ENCODE data around the gene EXOSC2.

The EXOSC2 gene

GRCh38 chr9:130693426-130694191, at the start of gene EXOSC2:
Gene EXOSC2 (plus strand): TSS chr9:130693780. CDS start chr9:130693792, 12 bp downstream.
- DNase-seq (ENCODE audit: low spot score) = peak; percentile 98

GRCh38 chr9:130651221-130651620, 42.4 kb upstream of the EXOSC2 start:
- no peak for DNase-seq (ENCODE audit: low spot score)

GRCh38 chr9:130651752-130652151, 41.8 kb upstream of the EXOSC2 start:
- no peak for DNase-seq (ENCODE audit: low spot score)

- no peak for DNase-seq (ENCODE audit: low spot score)
These were observed 38.7 kb upstream of the EXOSC2 start for GRCh38 chr9:130654879-130655278.

- DNase-seq (ENCODE audit: low spot score) = no peak
These were observed 34.5 kb upstream of the EXOSC2 start for GRCh38 chr9:130658893-130659698.

GRCh38 chr9:130659699-130660248, 33.8 kb upstream of the EXOSC2 start:
- DNase-seq (ENCODE audit: low spot score) = no peak

GRCh38 chr9:130660326-130660682, 33.3 kb upstream of the EXOSC2 start:
- DNase-seq (ENCODE audit: low spot score) = no peak

- DNase-seq (ENCODE audit: low spot score) = no peak
These were observed 32.7 kb upstream of the EXOSC2 start for GRCh38 chr9:130660683-130661450.

- DNase-seq (ENCODE audit: low spot score) = no peak
These were observed 32.0 kb upstream of the EXOSC2 start for GRCh38 chr9:130661451-130662098.

- DNase-seq (ENCODE audit: low spot score) = no peak
These were observed 31.2 kb upstream of the EXOSC2 start for GRCh38 chr9:130662099-130662969.

GRCh38 chr9:130662970-130663257, 30.7 kb upstream of the EXOSC2 start:
- no peak for DNase-seq (ENCODE audit: low spot score)

- no peak for DNase-seq (ENCODE audit: low spot score)
These were observed 30.2 kb upstream of the EXOSC2 start for GRCh38 chr9:130663258-130663976.

- DNase-seq (ENCODE audit: low spot score) = no peak
These were observed 29.7 kb upstream of the EXOSC2 start for GRCh38 chr9:130663977-130664250.

GRCh38 chr9:130664251-130665028, 29.1 kb upstream of the EXOSC2 start, which contains the start of gene PRDM12:
Gene PRDM12 (plus strand): TSS chr9:130664594. CDS start chr9:130664654, 60 bp downstream.
- no peak for DNase-seq (ENCODE audit: low spot score)

GRCh38 chr9:130665029-130665430, 28.6 kb upstream of the EXOSC2 start:
- no peak for DNase-seq (ENCODE audit: low spot score)

- DNase-seq (ENCODE audit: low spot score) = no peak
These were observed 27.9 kb upstream of the EXOSC2 start for GRCh38 chr9:130665431-130666392.

- DNase-seq (ENCODE audit: low spot score) = no peak
These were observed 27.0 kb upstream of the EXOSC2 start for GRCh38 chr9:130666393-130667119.

GRCh38 chr9:130667120-130667435, 26.5 kb upstream of the EXOSC2 start:
- no peak for DNase-seq (ENCODE audit: low spot score)
